PC-9 (cell line): ENCODE results near the gene NINJ1.

Source experiments
- CTCF ChIP-seq: fragments of 200-600 bp; sonication (generic); conservative IDR thresholded peaks from 2 replicates; pipeline ENCODE4 v1.6.1; 2017; ENCODE audit warnings: mixed run types, antibody characterized with exemption, mild to moderate bottlenecking, moderate library complexity
- EZH2 ChIP-seq: fragments of 200-600 bp; sonication (generic); IDR thresholded peaks from 2 replicates; pipeline ENCODE4 v1.8.0; 2017; ENCODE audit warnings: antibody characterized with exemption, low read depth

GRCh38 chr9:93129286-93129685 is 4.8 kb downstream of the NINJ1 start:
- no peak for TF ChIP-seq CTCF
- TF ChIP-seq EZH2 = no peak
